NOMO-1 treated with dmso at 0.1 percent for 144 hours (cell line): ENCODE results near the gene UQCRH.
"Not testable (repeated sequence)": the region's sequence is repeated elsewhere in the genome, so short reads cannot be mapped to it uniquely, and the experiment has no call there.

ENCODE experiments used
- DNase-seq: peaks from one replicate; lab custom pipeline; 2025; ENCODE audit not compliant: unreplicated experiment; lab: John Stamatoyannopoulos, UW

The UQCRH gene

GRCh38 chr1:46298387-46298786, 5.1 kb upstream of the UQCRH start:
- DNase-seq: no peak

- DNase-seq: no peak
These were observed 2.7 kb upstream of the UQCRH start for GRCh38 chr1:46300673-46301405.

DNA sequence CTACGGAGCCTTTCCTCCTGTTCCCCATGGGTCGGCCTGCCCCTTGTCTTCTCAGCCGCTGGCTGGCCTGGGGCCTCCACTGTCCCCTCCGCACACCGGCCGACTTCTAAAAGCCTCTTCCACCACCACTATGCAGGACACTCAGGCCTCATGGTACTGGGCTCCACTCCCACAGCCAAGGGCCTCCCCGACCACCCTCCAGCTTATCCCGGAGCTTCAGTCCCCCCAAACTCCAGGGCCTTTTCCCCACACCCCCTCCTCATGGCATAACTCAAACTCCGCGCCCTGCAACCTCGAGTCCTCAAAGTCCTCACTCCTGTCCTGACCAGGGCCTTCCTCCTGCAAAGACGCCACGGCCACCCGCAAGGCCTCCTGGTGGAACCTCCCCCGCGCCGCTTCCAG, 2.1 kb upstream of the UQCRH start:
- DNase-seq: no peak

DNA sequence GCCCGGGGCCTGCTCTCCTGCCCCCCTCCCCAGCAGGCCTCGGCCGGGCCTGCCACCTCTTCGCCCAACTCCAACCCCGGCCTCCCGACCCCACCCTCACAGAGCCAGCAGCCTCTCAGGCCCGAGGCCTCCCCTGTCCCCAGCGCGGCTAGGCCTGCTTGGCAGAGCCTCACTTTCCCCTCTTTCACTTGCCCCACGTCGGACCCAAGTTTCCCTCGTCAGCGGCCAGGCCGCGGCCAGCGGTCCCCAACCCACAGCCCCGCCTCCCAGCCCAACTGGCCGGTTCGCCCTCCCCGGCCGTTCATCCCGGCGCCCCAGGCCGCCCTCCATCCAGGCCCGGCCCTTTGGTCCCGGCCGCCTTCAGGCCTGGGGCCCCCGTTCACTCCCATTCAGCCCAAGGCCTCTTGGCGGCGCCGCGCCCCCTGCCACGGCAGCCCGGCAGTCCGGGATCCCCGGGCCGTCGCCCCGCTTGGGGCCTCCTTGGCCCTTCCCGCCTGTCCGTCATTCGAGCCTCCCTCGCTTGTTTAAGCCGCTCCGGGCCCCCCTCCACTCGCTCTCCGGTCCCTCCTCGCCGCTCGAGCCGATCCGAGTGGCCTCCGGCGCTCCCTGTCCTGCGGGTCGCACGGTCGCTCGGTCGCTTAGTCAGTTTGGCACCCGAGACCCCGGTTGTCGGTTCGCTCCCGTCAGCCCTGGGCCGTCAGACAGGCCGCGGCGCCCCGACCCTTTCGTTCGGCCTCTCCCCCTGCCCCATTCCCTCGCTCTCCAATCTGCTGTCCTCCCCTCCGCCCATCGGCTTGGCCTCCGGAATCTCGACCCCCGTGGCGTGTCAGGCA, 1.5 kb upstream of the UQCRH start:
- peak; percentile 47 for DNase-seq

GRCh38 chr1:46302641-46303037, 859 bp upstream of the UQCRH start:
- DNase-seq: peak; percentile 51

DNA sequence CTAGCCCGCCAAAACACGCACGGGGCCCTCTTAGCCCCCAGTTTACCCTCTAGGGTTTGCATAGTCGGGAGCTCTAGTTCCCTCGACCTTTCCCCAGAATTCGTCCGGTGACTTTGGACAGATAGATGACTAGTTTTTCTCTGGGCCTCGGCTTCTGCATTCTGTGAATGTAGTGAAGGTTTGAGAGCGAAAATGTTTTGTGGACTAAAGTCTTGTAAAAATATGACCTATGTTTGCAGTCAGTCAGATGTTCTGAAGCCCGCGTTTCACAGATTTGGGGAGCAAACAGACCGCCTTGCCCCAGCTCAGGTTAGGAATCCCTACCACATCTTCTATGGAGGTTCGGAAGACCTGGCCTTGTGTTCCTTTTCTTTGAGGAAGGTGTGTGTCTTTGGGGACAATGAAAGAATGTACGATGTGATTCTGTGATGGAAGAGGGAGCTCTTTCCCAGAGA, 401 bp downstream of the UQCRH start:
- DNase-seq: no peak

DNA sequence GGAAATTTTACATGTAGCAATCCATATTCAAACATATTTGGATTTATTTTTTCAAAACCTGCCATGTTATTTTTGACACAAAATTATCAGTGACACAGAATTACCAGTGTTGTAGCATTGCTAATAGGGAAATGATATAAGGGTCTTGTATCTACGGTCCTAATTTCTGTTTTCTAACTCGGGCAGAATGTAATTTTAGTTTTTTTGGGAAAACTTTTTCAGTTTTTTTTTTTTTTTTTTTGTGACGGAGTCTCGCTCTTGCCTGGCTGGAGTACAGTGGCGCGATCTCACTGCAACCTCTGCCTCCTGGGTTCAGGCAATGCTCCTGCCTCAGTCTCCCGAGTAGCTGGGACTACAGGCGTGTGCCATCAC, 2.6 kb downstream of the UQCRH start:
- DNase-seq: no peak

GRCh38 chr1:46309401-46310159, 6.1 kb downstream of the UQCRH start:
- no peak for DNase-seq

GRCh38 chr1:46310321-46310720, 6.8 kb downstream of the UQCRH start:
- no peak for DNase-seq

DNA sequence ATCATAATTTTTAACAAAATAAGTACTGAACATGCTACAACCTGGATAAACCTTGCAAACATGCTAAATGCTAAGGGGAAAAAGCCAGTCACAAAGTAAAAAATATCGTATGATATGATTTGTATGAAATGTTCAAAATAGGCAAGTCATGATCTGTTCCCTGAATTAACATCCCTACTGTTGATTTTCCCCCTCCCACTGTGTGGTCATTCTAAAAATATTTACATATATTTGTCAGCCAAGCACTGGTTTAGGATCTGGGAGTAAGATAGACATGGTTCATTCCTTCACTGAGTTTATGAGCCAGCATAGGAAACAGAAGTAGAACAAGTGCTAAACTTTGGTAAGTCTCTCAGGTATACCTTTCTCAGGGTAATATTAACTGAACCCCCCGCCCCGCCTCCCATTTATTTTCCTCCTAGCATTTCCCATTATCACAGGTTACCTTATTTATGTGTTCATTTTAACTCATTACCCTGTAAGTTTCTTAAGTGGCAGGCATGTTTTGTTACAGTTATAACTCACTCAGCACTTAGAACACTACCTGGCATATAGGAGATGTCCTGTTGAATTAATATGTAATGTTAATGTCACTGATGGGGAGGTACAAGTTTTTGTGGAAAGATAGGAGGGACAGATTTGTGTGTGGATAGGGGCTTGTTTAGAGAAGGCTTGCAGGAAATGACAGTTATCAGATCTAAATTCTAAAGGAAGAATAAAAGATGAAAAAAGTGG, 12.3 kb downstream of the UQCRH start:
- no peak for DNase-seq

GRCh38 chr1:46317323-46317722, 13.8 kb downstream of the UQCRH start:
- DNase-seq: no peak

DNA sequence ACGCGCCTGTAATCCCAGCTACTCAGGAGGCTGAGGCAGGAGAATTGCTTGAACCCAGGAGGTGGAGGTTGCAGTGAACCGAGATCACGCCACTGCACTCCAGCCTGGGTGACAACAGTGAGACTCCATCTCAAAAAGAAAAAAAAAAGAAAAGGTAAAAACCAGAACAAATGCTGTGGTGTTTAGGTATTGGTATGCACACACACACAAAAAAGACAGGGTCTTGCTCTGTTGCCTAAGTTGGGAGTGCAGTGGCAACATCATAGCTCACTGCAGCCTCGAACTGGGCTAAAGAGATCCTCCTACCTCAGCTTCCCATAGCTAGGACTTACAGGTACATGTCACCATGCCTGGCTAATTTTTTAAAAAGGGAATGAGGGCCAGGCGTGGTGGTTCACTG, 15.8 kb downstream of the UQCRH start:
- not testable (repeated sequence) for DNase-seq

DNA sequence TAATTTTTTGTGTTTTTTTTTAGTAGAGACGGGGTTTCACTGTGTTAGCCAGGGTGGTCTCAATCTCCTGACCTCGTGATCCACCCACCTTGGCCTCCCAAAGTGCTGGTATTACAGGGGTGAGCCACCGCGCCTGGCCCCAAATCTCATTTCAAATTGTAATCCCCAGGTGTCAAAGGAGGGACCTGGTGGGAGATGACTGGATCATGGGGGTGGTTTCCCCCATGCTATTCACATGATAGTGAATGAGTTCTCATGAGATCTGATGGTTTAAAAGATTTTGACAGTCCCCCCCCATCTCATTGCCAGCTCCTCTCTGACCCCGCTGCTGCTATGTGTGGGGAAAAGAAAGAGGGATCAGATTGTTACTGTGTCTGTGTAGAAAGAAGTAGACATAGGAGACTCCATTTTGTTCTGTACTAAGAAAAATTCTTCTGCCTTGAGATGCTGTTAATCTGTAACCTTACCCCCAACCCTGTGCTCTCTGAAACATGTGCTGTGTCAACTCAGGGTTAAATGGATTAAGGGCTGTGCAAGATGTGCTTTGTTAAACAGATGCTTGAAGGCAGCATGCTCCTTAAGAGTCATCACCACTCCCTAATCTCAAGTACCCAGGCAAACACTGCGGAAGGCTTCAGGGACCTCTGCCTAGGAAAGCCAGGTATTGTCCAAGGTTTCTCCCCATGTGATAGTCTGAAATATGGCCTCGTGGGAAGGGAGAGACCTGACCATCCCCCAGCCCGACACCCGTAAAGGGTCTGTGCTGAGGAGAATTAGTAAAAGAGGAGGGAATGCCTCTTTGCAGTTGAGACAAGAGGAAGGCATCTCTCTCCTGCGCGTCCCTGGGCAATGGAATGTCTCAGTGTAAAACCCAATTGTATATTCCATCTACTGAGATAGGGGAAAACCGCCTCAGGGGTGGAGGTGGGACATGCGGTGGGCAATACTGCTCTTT, 16.7 kb downstream of the UQCRH start:
- not testable (repeated sequence) for DNase-seq

DNA sequence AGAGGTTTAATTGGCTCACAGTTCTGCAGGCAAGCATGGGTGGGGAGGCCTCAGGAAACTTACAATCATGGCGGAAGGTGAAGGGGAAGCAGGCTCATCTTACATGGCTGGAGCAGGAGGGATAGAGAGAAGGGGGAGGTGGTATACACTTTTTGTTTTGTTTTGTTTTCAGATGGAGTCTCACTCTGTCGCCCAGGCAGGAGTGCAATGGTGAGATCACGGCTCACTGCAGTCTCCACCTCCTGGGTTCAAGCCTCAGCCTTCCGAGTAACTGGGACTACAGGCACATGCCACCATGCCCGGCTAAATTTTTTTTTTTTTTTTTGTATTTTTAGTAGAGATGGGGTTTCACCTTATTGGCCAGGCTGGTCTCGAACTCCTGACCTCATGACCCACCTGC, 18.7 kb downstream of the UQCRH start:
- DNase-seq: not testable (repeated sequence)

DNA sequence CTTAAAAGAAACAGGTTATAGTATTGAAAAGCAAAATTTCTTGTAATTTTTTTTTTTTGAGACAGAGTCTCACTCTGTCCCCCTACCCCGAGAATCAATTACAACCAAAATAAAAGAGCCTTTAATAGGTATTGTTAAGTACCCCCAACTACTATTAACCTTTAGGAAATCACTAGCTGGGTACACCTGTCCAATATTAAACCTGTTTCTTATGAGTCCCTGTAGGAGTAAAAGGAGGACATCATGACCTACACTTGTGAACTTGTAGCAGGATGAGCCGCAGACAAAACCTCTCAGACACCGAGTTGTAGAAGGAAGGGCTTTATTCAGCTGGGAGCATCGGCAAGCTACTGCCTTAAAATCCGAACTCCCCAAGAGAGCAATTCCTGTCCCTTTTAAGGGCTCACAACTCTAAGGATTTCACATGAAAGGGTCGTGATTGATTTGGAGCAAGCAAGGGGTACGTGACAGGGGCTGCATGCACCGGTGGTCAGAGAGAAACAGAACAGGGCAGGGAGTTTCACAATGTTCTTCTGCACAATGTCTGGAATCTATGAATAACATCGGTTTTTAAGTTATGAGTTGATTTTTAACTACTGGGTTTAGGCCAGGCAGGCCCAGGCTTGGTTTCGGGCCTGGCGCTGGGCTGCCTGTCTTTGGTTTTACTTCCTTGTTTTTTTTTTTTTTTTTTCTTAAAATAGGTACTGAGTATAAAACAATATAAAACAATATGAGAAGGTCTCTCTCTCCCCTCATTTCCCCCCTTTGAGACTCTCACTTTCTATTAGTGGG, 22.0 kb downstream of the UQCRH start:
- not testable (repeated sequence) for DNase-seq

- not testable (repeated sequence) for DNase-seq
These were observed 24.7 kb downstream of the UQCRH start for GRCh38 chr1:46328182-46328581.

DNA sequence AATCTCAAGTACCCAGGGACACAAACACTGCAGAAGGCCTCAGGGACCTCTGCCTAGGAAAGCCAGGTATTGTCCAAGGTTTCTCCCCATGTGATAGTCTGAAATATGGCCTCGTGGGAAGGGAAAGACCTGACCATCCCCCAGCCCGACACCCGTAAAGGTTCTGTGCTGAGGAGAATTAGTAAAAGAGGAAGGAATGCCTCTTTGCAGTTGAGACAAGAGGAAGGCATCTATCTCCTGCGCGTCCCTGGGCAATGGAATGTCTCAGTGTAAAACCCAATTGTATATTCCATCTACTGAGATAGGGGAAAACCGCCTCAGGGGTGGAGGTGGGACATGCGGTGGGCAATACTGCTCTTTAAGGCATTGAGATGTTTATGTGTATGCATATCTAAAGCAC, 26.3 kb downstream of the UQCRH start:
- DNase-seq: not testable (repeated sequence)

DNA sequence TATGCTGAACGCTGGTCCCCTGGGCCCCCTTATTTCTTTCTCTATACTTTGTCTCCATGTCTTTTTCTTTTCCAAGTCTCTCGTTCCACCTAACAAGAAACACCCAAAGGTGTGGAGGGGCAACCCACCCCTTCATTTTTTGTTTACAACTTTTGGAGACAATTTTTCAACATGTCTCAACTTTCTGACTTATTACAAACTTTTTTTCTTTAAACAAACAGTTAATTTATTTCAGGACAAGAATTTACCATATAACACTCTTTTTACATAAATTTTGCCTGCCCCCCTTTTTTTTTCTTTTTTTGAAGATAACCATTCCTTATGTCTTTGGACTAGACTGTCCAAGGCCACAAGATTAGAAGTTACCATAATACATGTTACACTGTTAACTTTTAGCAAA, 26.9 kb downstream of the UQCRH start:
- DNase-seq: not testable (repeated sequence)
